SK-N-SH (cell line): ENCODE results near the gene ME2.

Source experiments
- CTCF ChIP-seq: fragments of 200-600 bp; sonication (generic); IDR thresholded peaks from 2 replicates; pipeline ENCODE4 v1.6.1; 2017; ENCODE audit warnings: antibody characterized with exemption, mild to moderate bottlenecking, moderate library complexity
- EP300 ChIP-seq, 2 experiments: IDR thresholded peaks; 2 replicates each; pipeline versions ENCODE4 v1.4.0 to v1.6.1; 2012; ENCODE audit warnings: borderline replicate concordance in 1 of 2, low read depth in 1 of 2, low read length in 1 of 2
- MAX ChIP-seq: IDR thresholded peaks from 2 replicates; pipeline ENCODE4 v1.4.0; 2012; ENCODE audit warnings: low read depth
- POLR2AphosphoS5 ChIP-seq: IDR thresholded peaks from 2 replicates; pipeline ENCODE4 v1.6.1; 2012; ENCODE audit warnings: low read depth, low read length
- REST ChIP-seq: IDR thresholded peaks from 2 replicates; pipeline ENCODE4 v1.6.1; 2012; ENCODE audit warnings: mild to moderate bottlenecking, low read depth, low read length, moderate library complexity
- RFX5 ChIP-seq: IDR thresholded peaks from 2 replicates; pipeline ENCODE4 v1.6.1; 2012; ENCODE audit warnings: mild to moderate bottlenecking, improper control_type of control experiment, low read length
- SIN3A ChIP-seq: IDR thresholded peaks from 2 replicates; pipeline ENCODE4 v1.6.1; 2012; ENCODE audit warnings: low read depth, mild to moderate bottlenecking, low read length, moderate library complexity, borderline replicate concordance
- TAF1 ChIP-seq: IDR thresholded peaks from 2 replicates; pipeline ENCODE4 v1.6.1; 2012; ENCODE audit warnings: low read depth, mild to moderate bottlenecking, low read length, moderate library complexity, borderline replicate concordance
- TCF12 ChIP-seq: IDR thresholded peaks from 2 replicates; pipeline ENCODE4 v1.4.0; 2012
- USF2 ChIP-seq: fragments of 150-350 bp; IDR thresholded peaks from 2 replicates; pipeline ENCODE4 v1.6.1; 2017; ENCODE audit warnings: antibody characterized with exemption, low read length, low read depth, borderline replicate concordance
- YY1 ChIP-seq: IDR thresholded peaks from 2 replicates; pipeline ENCODE4 v1.4.0; 2012; ENCODE audit warnings: low read depth, mild to moderate bottlenecking
- ZBTB33 ChIP-seq: IDR thresholded peaks from 2 replicates; pipeline ENCODE4 v1.4.0; 2012; ENCODE audit warnings: low read depth, borderline replicate concordance

GRCh38 chr18:50937183-50937582 lies 58.3 kb downstream of the ME2 start:
- TF ChIP-seq USF2, result no peak
- TF ChIP-seq ZBTB33, result no peak
- no peak for TF ChIP-seq CTCF
- TF ChIP-seq POLR2AphosphoS5, result no peak
- no peak for TF ChIP-seq TCF12
- TF ChIP-seq MAX, result no peak
- no peak for TF ChIP-seq EP300 (IDR thresholded peaks at IDR 0.05; ENCODE audit: borderline replicate concordance in 1 of 2, low read depth in 1 of 2, low read length in 1 of 2)
- TF ChIP-seq TAF1, result no peak
- TF ChIP-seq REST, result no peak
- TF ChIP-seq SIN3A, result no peak
- no peak for TF ChIP-seq YY1
- TF ChIP-seq RFX5, result no peak
